Transverse colon (tissue), 3 donors: Measurements from ENCODE around the gene GAB2.

Source experiments
- EP300 ChIP-seq: sonication (generic); formaldehyde crosslinking; IDR thresholded peaks from one replicate; pipeline ENCODE4 v1.6.1; 2017; ENCODE audit warnings: antibody characterized with exemption, low read depth
- TF ChIP-seq, protein P1 (sequence below), 5 experiments: fragments of 200-600 bp in 3 of 5; fragments of 450-650 bp in 2 of 5; sonication (generic) in 3 of 5; IDR thresholded peaks; 1 replicate in 2 of 5; 2 replicates in 3 of 5; pipeline ENCODE4 v1.5.1; 2016 to 2017; ENCODE audit warnings: antibody characterized with exemption in 5 of 5, inconsistent platforms in 3 of 5, mild to moderate bottlenecking in 2 of 5, moderate library complexity in 1 of 5

DNA sequence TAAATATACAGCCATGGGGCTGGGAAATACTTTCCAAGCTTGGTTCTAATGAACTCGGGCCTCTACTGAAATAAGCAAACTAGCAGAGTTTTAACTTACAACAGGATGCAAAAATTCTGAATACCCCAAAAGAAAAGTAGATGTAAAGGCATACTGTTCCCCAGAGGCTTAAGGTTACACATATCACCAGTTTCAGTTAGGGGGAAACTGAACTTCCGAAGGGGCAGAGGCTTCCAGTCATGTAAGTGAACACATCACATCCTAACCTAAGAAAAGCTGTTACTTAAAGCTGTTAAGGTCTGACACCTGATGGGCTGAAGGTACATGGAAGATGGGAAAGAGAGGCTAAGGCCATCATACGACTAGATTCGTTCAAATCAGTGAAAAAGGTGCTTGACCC lies 2.3 kb downstream of the GAB2 start:
- TF ChIP-seq, protein P1, sequence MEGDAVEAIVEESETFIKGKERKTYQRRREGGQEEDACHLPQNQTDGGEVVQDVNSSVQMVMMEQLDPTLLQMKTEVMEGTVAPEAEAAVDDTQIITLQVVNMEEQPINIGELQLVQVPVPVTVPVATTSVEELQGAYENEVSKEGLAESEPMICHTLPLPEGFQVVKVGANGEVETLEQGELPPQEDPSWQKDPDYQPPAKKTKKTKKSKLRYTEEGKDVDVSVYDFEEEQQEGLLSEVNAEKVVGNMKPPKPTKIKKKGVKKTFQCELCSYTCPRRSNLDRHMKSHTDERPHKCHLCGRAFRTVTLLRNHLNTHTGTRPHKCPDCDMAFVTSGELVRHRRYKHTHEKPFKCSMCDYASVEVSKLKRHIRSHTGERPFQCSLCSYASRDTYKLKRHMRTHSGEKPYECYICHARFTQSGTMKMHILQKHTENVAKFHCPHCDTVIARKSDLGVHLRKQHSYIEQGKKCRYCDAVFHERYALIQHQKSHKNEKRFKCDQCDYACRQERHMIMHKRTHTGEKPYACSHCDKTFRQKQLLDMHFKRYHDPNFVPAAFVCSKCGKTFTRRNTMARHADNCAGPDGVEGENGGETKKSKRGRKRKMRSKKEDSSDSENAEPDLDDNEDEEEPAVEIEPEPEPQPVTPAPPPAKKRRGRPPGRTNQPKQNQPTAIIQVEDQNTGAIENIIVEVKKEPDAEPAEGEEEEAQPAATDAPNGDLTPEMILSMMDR (IDR thresholded peaks at IDR 0.05): no peak
- TF ChIP-seq EP300: no peak
